IMR-90 (cell line): Measurements from ENCODE around the gene RNF227. TPM values are rescaled to one million over a fixed set of nuclear protein-coding genes. Genes with fewer than 3 reads are reported as not detected.

ENCODE experiments used
- ATAC-seq: fragments of 200-7000 bp; cut with Tn5 transposase; 2 replicates; pipeline ENCODE4 v1.9.1; 2020; ENCODE audit warnings: low read depth, mild to moderate bottlenecking, moderate library complexity
- BruUV-seq: library from RNA; stranded (reverse); fragments of 400-500 nt; replicated peaks from 2 replicates; lab custom pipeline; 2021; lab: Mats Ljungman, UMichigan
- CTCF ChIA-PET: fragments of 300-600 bp; formaldehyde crosslinking; extraction: SDS; loops from one replicate; lab custom pipeline; 2021; ENCODE audit warnings: antibody characterized with exemption; lab: Yijun Ruan, JAX
- POLR2A ChIA-PET: fragments of 300-600 bp; sonication (Branson Sonifier 250); formaldehyde crosslinking; loops from one replicate; lab custom pipeline; 2022; ENCODE audit warnings: antibody characterized with exemption; ENCODE audit not compliant: unreplicated experiment; lab: Charles Lee
- DNase-seq: peaks from one replicate; pipeline ENCODE4 v3.0.0; 2013
- H2AFZ ChIP-seq: replicated peaks from 2 replicates; pipeline ENCODE3; 2013; ENCODE audit warnings: low read length, mild to moderate bottlenecking; ENCODE audit not compliant: poor library complexity
- H2AK5ac ChIP-seq: 2 replicates; pipeline ENCODE4 v1.6.1; 2013; ENCODE audit warnings: low read depth, low read length, inconsistent platforms
- H2AK9ac ChIP-seq: replicated peaks from 2 replicates; pipeline ENCODE3; 2013; ENCODE audit warnings: mild to moderate bottlenecking, low read depth, low read length, moderate library complexity; ENCODE audit not compliant: poor library complexity
- H2BK120ac ChIP-seq: 2 replicates; pipeline ENCODE4 v1.6.1; 2013; ENCODE audit warnings: low read depth, low read length, inconsistent platforms
- H2BK15ac ChIP-seq: 3 replicates; pipeline ENCODE4 v1.6.1; 2013; ENCODE audit warnings: low read depth, low read length, inconsistent platforms
- H2BK20ac ChIP-seq: 2 replicates; pipeline ENCODE4 v1.6.1; 2013; ENCODE audit warnings: low read depth, mild to moderate bottlenecking, inconsistent platforms, low read length, moderate library complexity
- H2BK5ac ChIP-seq: 2 replicates; pipeline ENCODE4 v1.6.1; 2013; ENCODE audit warnings: mild to moderate bottlenecking, low read depth, low read length, inconsistent platforms; ENCODE audit not compliant: poor library complexity, severe bottlenecking
- H3K14ac ChIP-seq: replicated peaks from 2 replicates; pipeline ENCODE4 v1.6.1; 2013; ENCODE audit warnings: low read depth, low read length, inconsistent platforms
- H3K18ac ChIP-seq: 2 replicates; pipeline ENCODE4 v1.6.1; 2013; ENCODE audit warnings: low read depth, low read length, control low read depth
- H3K23ac ChIP-seq: 2 replicates; pipeline ENCODE4 v1.6.1; 2013; ENCODE audit warnings: low read depth, low read length, inconsistent platforms
- H3K27ac ChIP-seq: 2 replicates; pipeline ENCODE4 v1.5.1; 2013; ENCODE audit warnings: mild to moderate bottlenecking, control low read depth, low read length; ENCODE audit not compliant: insufficient read depth
- H3K27me3 ChIP-seq: 2 replicates; pipeline ENCODE4 v1.6.1; 2013; ENCODE audit warnings: low read length; ENCODE audit not compliant: control insufficient read depth, insufficient read depth
- H3K36me3 ChIP-seq: 2 replicates; pipeline ENCODE4 v1.6.1; 2013; ENCODE audit warnings: low read length, mixed read lengths; ENCODE audit not compliant: control insufficient read depth, insufficient read depth
- H3K4ac ChIP-seq: 2 replicates; pipeline ENCODE4 v1.6.1; 2013; ENCODE audit warnings: low read depth, low read length, inconsistent platforms
- H3K4me1 ChIP-seq: 2 replicates; pipeline ENCODE4 v1.6.1; 2013; ENCODE audit warnings: low read length, mixed read lengths; ENCODE audit not compliant: control insufficient read depth, insufficient read depth
- H3K4me2 ChIP-seq: 2 replicates; pipeline ENCODE4 v1.6.1; 2013; ENCODE audit warnings: low read depth, mild to moderate bottlenecking, control low read depth, low read length, moderate library complexity
- H3K4me3 ChIP-seq: 2 replicates; pipeline ENCODE4 v1.5.1; 2013; ENCODE audit warnings: low read depth, mild to moderate bottlenecking, control low read depth, low read length, moderate library complexity; ENCODE audit not compliant: insufficient read depth
- H3K56ac ChIP-seq: 2 replicates; pipeline ENCODE4 v1.6.1; 2013; ENCODE audit warnings: low read length, inconsistent platforms; ENCODE audit not compliant: insufficient read depth; ENCODE audit errors: extremely low read depth
- H3K79me1 ChIP-seq, 2 experiments: 2 replicates each; pipeline ENCODE4 v1.6.1; 2013; ENCODE audit warnings: low read length in 2 of 2, inconsistent platforms in 1 of 2, low read depth in 1 of 2
- H3K9ac ChIP-seq: 2 replicates; pipeline ENCODE4 v1.6.1; 2013; ENCODE audit warnings: low read depth, low read length, control low read depth
- H3K9me1 ChIP-seq: 2 replicates; pipeline ENCODE4 v1.6.1; 2013; ENCODE audit warnings: low read length, inconsistent platforms; ENCODE audit not compliant: insufficient read depth
- H3K9me3 ChIP-seq: 2 replicates; pipeline ENCODE4 v1.6.1; 2013; ENCODE audit warnings: low read length; ENCODE audit not compliant: control insufficient read depth, insufficient read depth
- H4K20me1 ChIP-seq: 2 replicates; pipeline ENCODE4 v1.6.1; 2013; ENCODE audit warnings: low read length, inconsistent platforms; ENCODE audit not compliant: insufficient read depth
- H4K5ac ChIP-seq: 2 replicates; pipeline ENCODE4 v1.6.1; 2013; ENCODE audit warnings: mild to moderate bottlenecking, low read depth, low read length, control low read depth
- H4K8ac ChIP-seq, 2 experiments: 2 replicates each; pipeline ENCODE4 v1.6.1; 2013; ENCODE audit warnings: low read depth in 2 of 2, low read length in 2 of 2, control low read depth in 1 of 2, inconsistent platforms in 1 of 2
- H4K91ac ChIP-seq: 2 replicates; pipeline ENCODE4 v1.6.1; 2013; ENCODE audit warnings: low read depth, low read length, inconsistent platforms; ENCODE audit not compliant: insufficient read depth
- MAZ ChIP-seq: IDR thresholded peaks from 2 replicates; pipeline ENCODE4 v1.6.1; 2012; ENCODE audit warnings: low read depth, mild to moderate bottlenecking, low read length, improper control_type of control experiment, moderate library complexity, borderline replicate concordance
- SMC3 ChIP-seq: fragments of 150-350 bp; IDR thresholded peaks from 2 replicates; pipeline ENCODE4 v1.6.1; 2016; ENCODE audit warnings: low read depth, mild to moderate bottlenecking, antibody characterized with exemption, low read length, moderate library complexity
- WGBS, 2 experiments: methylation state at CpG; one replicate each; pipeline versions ENCODE4 v1.1.5 to v1.1.7; 2013; ENCODE audit warnings: missing lambda C conversion rate in 2 of 2; ENCODE audit not compliant: insufficient read length in 1 of 2; ENCODE audit errors: extremely low coverage in 2 of 2; 5-methylcytosine and 5-hydroxymethylcytosine counted together
- dilution Hi-C: fragments of 300-500 bp; cut with HindIII; formaldehyde crosslinking; loops from one replicate; pipeline ENCODE4 v1.14.3; 2018; ENCODE audit warnings: low sequenced_read_pairs; ENCODE audit not compliant: unreplicated experiment
- in situ Hi-C: fragments of 300-500 bp; cut with MboI; formaldehyde crosslinking; loops from 3 replicates; pipeline ENCODE4 v1.14.3; 2019; ENCODE audit warnings: low sequenced_read_pairs, inconsistent platforms, mixed read lengths
- intact Hi-C: fragments of 100-400 bp; cut with micrococcal nuclease; formaldehyde crosslinking; loops from 2 replicates; pipeline ENCODE4 v1.10.0; 2022
- polyA plus RNA-seq, 3 experiments: library from polyadenylated mRNA; depleted of rRNA; stranded (reverse); fragments of >200 nt; gene quantifications; 2 replicates each; pipeline ENCODE4 v1.2.3, GENCODE V29; 2012; ENCODE audit warnings: low replicate concordance in 1 of 3
- total RNA-seq: library from RNA; depleted of rRNA; stranded (reverse); fragments of >200 nt; gene quantifications from 2 replicates; pipeline ENCODE4 v1.2.3, GENCODE V29; 2012

The RNF227 gene
- total and polyA plus RNA-seq, 2 of the 4 experiments (the other 2 are of a cell fraction) = 1.3 to 3.1 TPM

DNA sequence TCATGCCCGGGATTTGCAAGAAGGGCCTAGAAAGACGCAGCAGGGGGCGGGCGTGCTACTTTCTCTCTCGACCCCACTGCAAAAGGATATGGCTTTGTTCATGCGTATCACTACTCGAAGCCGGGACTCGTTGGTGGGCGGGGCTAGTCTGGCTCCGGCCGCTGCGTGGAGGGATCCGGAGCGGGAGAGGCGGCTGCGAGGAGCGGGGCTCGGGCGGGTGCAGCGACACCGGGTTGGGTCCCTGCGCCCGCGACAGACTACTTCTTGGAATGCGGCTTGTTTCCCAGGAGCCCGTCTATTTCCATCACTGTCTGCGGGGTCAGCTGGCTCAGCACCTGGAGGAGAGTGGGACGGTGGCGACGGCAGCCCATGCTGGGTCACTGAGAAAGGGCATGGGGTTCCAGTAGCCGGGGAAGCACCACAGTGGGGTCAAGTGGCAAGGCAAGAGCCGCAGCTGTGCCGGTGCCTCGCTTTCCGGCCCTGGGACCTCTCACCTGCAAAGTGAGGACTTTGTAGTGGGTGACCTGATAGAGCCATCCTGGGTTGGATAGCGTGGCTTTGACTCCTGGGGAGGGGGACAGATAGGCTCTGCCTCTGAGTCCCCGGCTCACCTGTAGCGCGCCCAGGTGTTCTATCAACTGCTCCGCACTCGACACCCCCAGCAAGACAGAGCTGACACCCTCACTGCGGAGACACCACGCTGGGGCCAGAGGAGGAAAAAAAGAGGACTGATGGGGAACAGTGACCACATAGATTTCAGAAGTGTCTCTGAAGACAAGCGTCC, 6.9 kb upstream of the RNF227 start:
- Histone ChIP-seq H3K18ac (peak overlapping the region; percentile 26), H2AK9ac (peak overlapping the region; percentile 33), H3K36me3 (no peaks in the 10 kb centered on the region), H3K9ac (peak overlapping the region; percentile 62), H4K20me1 (no peaks in the 10 kb centered on the region), H3K27me3 (no peaks in the 10 kb centered on the region), H3K9me3 (no peaks in the 10 kb centered on the region), H4K91ac (peak overlapping the region; percentile 45; the same call in 1 of the 2 replicates), H2BK120ac (peak overlapping the region; percentile 32; the same call in 1 of the 2 replicates), H3K56ac (0 out of 2 replicates have a peak overlapping the region, but pooled peaks have one; percentile 8), H3K27ac (peak overlapping the region; percentile 19), H2BK5ac (no peak overlapping the region), H3K4me3 (peak overlapping the region; percentile 46), H3K79me1 (no peaks in the 10 kb centered on the region), H3K9me1 (peaks cover 9% of the 10 kb centered on the region), H2AFZ (peak overlapping the region; percentile 90), H3K4me1 (peaks cover 2% of the 10 kb centered on the region; the same call in 1 of the 2 replicates), H3K4ac (peak overlapping the region; percentile 86), H4K5ac (peak overlapping the region; percentile 98), H2AK5ac (peak overlapping the region; percentile 59; the same call in 1 of the 2 replicates), H2BK15ac (0 out of 3 replicates have a peak overlapping the region, but pooled peaks have one; percentile 3), H2BK20ac (no peak overlapping the region), H3K23ac (peak overlapping the region; percentile 67; the same call in 1 of the 2 replicates), H3K4me2 (peak overlapping the region; percentile 79), H3K14ac (peak overlapping the region; percentile 87), H4K8ac (peak overlapping the region; percentile 94 to 99)
- no TSS peak for BruUV-seq
- in situ Hi-C loops = no loop called here
- POLR2A ChIA-PET = no interaction called here
- dilution Hi-C loops = no loop called here
- intact Hi-C loops = no loop called here
- DNase-seq = peak; percentile 67
- peak; percentile 97 for ATAC-seq
- no peak for TF ChIP-seq SMC3
- peak; percentile 59; the same call in 1 of the 2 replicates for TF ChIP-seq MAZ
- 9% methylated on average over 16 of the region's 45 CpGs; no CpG with 5 or more reads in 1 of the 2 experiments for WGBS, 2 experiments
- CTCF ChIA-PET = no interaction called here
